SK-N-MC (cell line): ENCODE measurements around the gene SPOP.
A peak's percentile ranks its signal among the peaks of the same experiment; 100 is the strongest.

ENCODE experiments used
- DNase-seq: peaks from one replicate; pipeline ENCODE4 v3.0.0-alpha.2; 2011; ENCODE audit warnings: low read depth, low spot score
- H3K27ac ChIP-seq: fragments of 200-600 bp; sonication (generic); 2 replicates; pipeline ENCODE4 v1.5.1; 2016; ENCODE audit warnings: mixed run types
- H3K36me3 ChIP-seq: fragments of 200-600 bp; sonication (generic); 2 replicates; pipeline ENCODE4 v1.6.1; 2017; ENCODE audit warnings: antibody characterized with exemption, low read length, mixed read lengths; ENCODE audit not compliant: insufficient read depth
- H3K4me3 ChIP-seq: fragments of 200-600 bp; sonication (generic); 2 replicates; pipeline ENCODE4 v1.5.1; 2016
- H3K9ac ChIP-seq: fragments of 200-600 bp; sonication (generic); 2 replicates; pipeline ENCODE4 v1.8.0; 2017; ENCODE audit warnings: mixed run types, mixed read lengths; ENCODE audit not compliant: insufficient read length
- H3K9me3 ChIP-seq: fragments of 200-600 bp; sonication (generic); 2 replicates; pipeline ENCODE4 v1.6.1; 2017; ENCODE audit warnings: low read depth, mild to moderate bottlenecking, antibody characterized with exemption, low read length, moderate library complexity, mixed read lengths
- EZH2 ChIP-seq: fragments of 200-600 bp; sonication (generic); IDR thresholded peaks from one replicate; pipeline ENCODE4 v1.6.1; 2017; ENCODE audit warnings: antibody characterized with exemption
- FOXP2 ChIP-seq: optimal IDR thresholded peaks from 2 replicates; pipeline ENCODE3; 2011; ENCODE audit warnings: mild to moderate bottlenecking, moderate library complexity; ENCODE audit not compliant: insufficient read depth; ENCODE audit errors: extremely low read length, control extremely low read depth
- POLR2AphosphoS5 ChIP-seq: IDR thresholded peaks from 2 replicates; pipeline ENCODE4 v1.6.1; 2012; ENCODE audit warnings: mild to moderate bottlenecking, low read depth, low read length, borderline replicate concordance

Gene SPOP

GRCh38 chr17:49579522-49579921, 98.4 kb downstream of the SPOP start:
- TF ChIP-seq EZH2 (no peak), POLR2AphosphoS5 (no peak), FOXP2 (no peak)
- H3K4me3 ChIP-seq: no peak overlapping the region
- no peak overlapping the region for H3K9ac ChIP-seq
- H3K36me3 ChIP-seq: no peaks in the 10 kb centered on the region
- no peak overlapping the region for H3K27ac ChIP-seq
- DNase-seq: no peak
- H3K9me3 ChIP-seq: no peaks in the 10 kb centered on the region

GRCh38 chr17:49578952-49579500, 98.9 kb downstream of the SPOP start:
- Histone ChIP-seq H3K27ac (no peak overlapping the region), H3K9me3 (no peaks in the 10 kb centered on the region)
- DNase-seq: no peak

GRCh38 chr17:49578414-49578813, 99.5 kb downstream of the SPOP start:
- Histone ChIP-seq H3K9ac (no peak overlapping the region), H3K36me3 (no peaks in the 10 kb centered on the region), H3K9me3 (no peaks in the 10 kb centered on the region), H3K4me3 (no peak overlapping the region), H3K27ac (no peak overlapping the region)
- DNase-seq: no peak
- TF ChIP-seq FOXP2 (no peak), POLR2AphosphoS5 (no peak)

More at GRCh38 chr17:49578952-49579500, 98.9 kb downstream of the SPOP start:
- no peak overlapping the region for H3K4me3 ChIP-seq
- no peak overlapping the region for H3K9ac ChIP-seq
- no peaks in the 10 kb centered on the region for H3K36me3 ChIP-seq
- TF ChIP-seq EZH2 (no peak), POLR2AphosphoS5 (no peak), FOXP2 (no peak)

- DNase-seq: no peak
These were observed 99.9 kb downstream of the SPOP start for GRCh38 chr17:49577963-49578362.

GRCh38 chr17:49577650-49577934, 100.3 kb downstream of the SPOP start:
- H3K9ac ChIP-seq: no peak overlapping the region
- no peaks in the 10 kb centered on the region for H3K9me3 ChIP-seq
- peak overlapping the region; percentile 90 for H3K4me3 ChIP-seq

More at GRCh38 chr17:49577963-49578362, 99.9 kb downstream of the SPOP start:
- no peaks in the 10 kb centered on the region for H3K36me3 ChIP-seq
- TF ChIP-seq POLR2AphosphoS5 (no peak), FOXP2 (no peak), EZH2 (no peak)
- H3K9ac ChIP-seq: no peak overlapping the region
- no peak overlapping the region for H3K27ac ChIP-seq
- H3K9me3 ChIP-seq: no peaks in the 10 kb centered on the region
- H3K4me3 ChIP-seq: no peak overlapping the region

GRCh38 chr17:49576917-49577649, 100.8 kb downstream of the SPOP start:
- TF ChIP-seq FOXP2 (no peak), POLR2AphosphoS5 (no peak), EZH2 (no peak)
- Histone ChIP-seq H3K9me3 (no peaks in the 10 kb centered on the region), H3K4me3 (peak overlapping the region; percentile 90), H3K36me3 (no peaks in the 10 kb centered on the region), H3K9ac (peak overlapping the region; percentile 37), H3K27ac (no peak overlapping the region)
- DNase-seq: no peak

More at GRCh38 chr17:49577650-49577934, 100.3 kb downstream of the SPOP start:
- no peak for DNase-seq
- TF ChIP-seq EZH2: no peak
- TF ChIP-seq FOXP2: no peak
- no peak for TF ChIP-seq POLR2AphosphoS5
- Histone ChIP-seq H3K36me3 (no peaks in the 10 kb centered on the region), H3K27ac (no peak overlapping the region)

DNA sequence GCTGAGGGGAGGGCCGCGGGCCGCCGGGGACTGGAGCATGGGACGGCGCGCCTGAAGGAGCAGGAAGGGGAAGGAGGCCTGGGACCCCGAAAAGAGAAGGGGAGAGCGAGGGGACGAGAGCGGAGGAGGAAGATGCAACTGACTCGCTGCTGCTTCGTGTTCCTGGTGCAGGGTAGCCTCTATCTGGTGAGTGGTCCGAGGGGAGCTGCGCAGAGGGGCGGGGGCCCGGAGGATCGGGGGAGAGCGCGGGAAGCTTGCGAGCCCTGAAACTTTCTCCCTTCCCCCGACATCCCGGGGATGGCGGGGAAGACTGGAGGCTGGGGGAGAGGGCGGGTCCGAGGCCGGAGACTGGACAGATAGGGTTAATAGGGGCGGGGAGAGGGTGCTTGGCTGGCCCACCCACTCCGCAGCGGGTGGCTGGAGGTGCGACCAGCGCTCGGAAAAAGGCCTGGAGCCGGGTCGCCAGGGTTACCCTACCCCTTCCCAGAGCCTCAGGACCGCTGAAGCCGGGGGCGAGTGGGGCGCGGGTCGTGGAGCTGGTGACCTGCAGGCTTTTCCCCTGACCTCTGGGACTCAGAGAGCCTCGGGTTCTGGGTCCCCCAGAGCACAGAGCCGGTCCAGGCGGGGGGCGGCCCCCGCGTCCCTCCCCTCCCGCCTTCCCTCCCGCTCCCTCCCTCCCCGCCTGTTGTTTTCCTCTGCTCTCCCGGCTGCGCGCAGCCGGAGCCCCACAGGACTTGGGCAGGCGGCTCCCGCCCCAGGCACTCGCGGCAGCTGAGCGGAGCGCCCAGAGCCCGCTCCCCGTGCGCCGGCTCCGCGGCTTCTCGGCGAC, 101.6 kb downstream of the SPOP start:
- peak overlapping the region; percentile 37 for H3K9ac ChIP-seq
- H3K36me3 ChIP-seq: no peaks in the 10 kb centered on the region
- H3K9me3 ChIP-seq: no peaks in the 10 kb centered on the region
- no peak for DNase-seq
- no peak for TF ChIP-seq FOXP2
- no peak for TF ChIP-seq POLR2AphosphoS5
- no peak overlapping the region for H3K27ac ChIP-seq
- H3K4me3 ChIP-seq: peak overlapping the region; percentile 90

GRCh38 chr17:49575679-49576087, 102.2 kb downstream of the SPOP start, which contains the start of gene NXPH3:
Gene NXPH3 (plus strand): TSS chr17:49575871. CDS start chr17:49576220, 349 bp downstream.
- peak within 1 kb of the TSS; percentile 90 for H3K4me3 ChIP-seq
- peak within 1 kb of the TSS; percentile 37 for H3K9ac ChIP-seq
- no peak within 1 kb of the TSS for H3K27ac ChIP-seq
- no peak for DNase-seq
- TF ChIP-seq POLR2AphosphoS5: no peak
- no peak for TF ChIP-seq FOXP2
- no peak for TF ChIP-seq EZH2
- no peaks in the 10 kb centered on the region for H3K9me3 ChIP-seq
- no peaks in the 10 kb centered on the region for H3K36me3 ChIP-seq
